Fibroblast of pulmonary artery (primary cell): Measurements from ENCODE around the gene CCDC88C.

Experiments used
- DNase-seq: peaks from one replicate; pipeline ENCODE4 v3.0.0-alpha.2; 2010; ENCODE audit warnings: low read depth
- H3K4me3 ChIP-seq: replicated peaks from 2 replicates; pipeline ENCODE4 v1.5.1; 2011; ENCODE audit warnings: low read depth, mild to moderate bottlenecking, control low read depth, low read length, moderate library complexity
- TF ChIP-seq, protein P1 (sequence below): IDR thresholded peaks from 2 replicates; pipeline ENCODE4 v1.5.1; 2011; ENCODE audit warnings: mild to moderate bottlenecking, control low read depth, low read length, inconsistent platforms; ENCODE audit errors: missing control alignments

The CCDC88C gene

DNA sequence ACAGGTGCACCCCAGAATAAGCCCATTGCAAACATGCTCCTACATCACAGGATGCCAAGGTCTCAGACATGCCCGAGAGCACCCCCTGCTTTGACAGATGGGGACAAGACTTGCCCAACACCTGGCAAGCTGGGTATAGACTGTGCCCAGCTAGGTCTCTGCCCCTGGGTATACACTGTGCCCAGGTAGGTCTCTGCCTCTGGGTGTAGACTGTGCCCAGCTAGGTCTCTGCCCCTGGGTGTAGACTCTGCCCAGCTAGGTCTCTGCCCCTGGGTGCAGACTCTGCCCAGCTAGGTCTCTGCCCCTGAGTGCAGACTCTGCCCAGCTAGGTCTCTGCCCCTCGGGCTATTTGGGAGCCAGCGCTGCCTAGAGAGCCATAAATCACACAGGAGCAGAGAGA, 85.9 kb downstream of the CCDC88C start:
- TF ChIP-seq, protein P1, sequence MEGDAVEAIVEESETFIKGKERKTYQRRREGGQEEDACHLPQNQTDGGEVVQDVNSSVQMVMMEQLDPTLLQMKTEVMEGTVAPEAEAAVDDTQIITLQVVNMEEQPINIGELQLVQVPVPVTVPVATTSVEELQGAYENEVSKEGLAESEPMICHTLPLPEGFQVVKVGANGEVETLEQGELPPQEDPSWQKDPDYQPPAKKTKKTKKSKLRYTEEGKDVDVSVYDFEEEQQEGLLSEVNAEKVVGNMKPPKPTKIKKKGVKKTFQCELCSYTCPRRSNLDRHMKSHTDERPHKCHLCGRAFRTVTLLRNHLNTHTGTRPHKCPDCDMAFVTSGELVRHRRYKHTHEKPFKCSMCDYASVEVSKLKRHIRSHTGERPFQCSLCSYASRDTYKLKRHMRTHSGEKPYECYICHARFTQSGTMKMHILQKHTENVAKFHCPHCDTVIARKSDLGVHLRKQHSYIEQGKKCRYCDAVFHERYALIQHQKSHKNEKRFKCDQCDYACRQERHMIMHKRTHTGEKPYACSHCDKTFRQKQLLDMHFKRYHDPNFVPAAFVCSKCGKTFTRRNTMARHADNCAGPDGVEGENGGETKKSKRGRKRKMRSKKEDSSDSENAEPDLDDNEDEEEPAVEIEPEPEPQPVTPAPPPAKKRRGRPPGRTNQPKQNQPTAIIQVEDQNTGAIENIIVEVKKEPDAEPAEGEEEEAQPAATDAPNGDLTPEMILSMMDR, result no peak
- no peak overlapping the region for H3K4me3 ChIP-seq
- DNase-seq, result no peak

DNA sequence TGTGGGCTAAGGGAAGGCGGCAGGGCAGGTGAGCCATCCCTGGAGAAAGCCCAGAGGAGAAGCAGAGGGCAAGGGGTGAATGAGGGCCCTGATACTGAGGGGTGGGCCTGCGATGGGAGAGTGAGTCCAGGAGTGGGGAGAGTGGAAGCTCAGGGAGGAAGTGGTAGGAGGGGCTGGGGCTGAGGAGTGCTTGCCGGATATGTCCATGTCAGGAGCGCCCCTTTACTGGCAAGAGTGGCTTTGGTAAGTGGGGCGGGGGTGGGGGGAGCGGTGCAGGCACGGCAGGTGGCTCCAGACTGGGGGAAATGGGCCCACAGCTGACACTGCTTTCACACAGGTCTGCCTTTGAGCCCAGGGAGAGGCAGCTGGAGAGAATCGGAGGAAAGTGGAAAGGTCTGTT, 86.8 kb downstream of the CCDC88C start:
- no peak for DNase-seq
- H3K4me3 ChIP-seq, result no peak overlapping the region
- TF ChIP-seq, protein P1, result no peak

DNA sequence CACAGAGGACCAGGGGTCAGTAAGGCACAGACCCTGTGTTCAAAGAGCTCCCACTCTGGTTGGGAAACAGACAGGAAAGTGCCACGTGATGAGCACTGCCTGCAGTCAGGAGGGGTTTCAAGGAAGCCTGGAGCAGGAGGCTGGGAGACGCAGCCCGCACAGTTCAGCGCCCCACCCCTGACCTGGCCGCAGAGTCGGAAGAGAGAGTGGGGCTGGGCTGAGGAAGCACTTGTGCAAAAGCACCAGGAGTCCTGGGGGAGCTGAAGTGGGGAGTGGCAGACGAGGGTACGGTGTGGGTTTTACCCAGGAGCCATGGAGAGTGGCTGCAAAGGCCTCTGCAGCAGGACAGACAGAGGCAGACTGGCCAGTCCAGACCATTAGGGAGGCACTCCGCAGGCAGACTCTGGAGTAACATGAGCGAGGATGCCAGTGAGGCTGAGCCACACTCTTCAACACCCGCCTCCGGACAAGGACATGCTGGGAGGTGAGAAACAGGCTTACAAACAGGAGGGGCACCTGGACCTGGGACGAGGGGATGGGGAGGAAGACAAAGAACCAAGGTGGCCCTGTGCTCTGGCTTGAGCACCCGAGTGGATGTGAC, 87.4 kb downstream of the CCDC88C start:
- no peak overlapping the region for H3K4me3 ChIP-seq
- DNase-seq, result no peak
- TF ChIP-seq, protein P1, result no peak

DNA sequence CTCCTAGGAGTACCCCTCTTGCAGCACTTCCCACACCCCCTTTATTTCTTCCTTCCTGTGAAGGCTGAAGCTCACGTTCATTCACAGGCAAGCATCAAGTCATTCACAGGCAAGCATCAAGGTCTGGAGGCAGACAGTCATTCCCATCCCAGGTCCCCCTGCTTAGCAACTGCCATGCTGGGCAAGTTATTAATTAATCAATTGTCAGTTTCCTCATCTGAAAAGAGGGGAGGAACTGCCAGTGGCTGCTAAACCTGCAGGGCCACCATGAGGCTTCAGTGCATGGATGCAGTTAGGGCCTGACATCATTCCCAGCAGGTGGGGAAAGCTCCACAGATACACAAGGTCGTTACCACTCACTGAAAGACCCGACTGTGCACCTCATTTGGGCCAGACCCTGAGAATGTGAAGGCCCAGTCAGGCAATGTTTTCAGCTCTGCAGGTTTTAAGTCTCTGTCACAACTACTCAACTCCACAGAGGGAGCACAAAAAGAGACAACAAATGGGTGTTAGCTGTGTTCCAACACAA, 88.1 kb downstream of the CCDC88C start:
- DNase-seq, result no peak
- TF ChIP-seq, protein P1, result no peak
- H3K4me3 ChIP-seq, result no peak overlapping the region

DNA sequence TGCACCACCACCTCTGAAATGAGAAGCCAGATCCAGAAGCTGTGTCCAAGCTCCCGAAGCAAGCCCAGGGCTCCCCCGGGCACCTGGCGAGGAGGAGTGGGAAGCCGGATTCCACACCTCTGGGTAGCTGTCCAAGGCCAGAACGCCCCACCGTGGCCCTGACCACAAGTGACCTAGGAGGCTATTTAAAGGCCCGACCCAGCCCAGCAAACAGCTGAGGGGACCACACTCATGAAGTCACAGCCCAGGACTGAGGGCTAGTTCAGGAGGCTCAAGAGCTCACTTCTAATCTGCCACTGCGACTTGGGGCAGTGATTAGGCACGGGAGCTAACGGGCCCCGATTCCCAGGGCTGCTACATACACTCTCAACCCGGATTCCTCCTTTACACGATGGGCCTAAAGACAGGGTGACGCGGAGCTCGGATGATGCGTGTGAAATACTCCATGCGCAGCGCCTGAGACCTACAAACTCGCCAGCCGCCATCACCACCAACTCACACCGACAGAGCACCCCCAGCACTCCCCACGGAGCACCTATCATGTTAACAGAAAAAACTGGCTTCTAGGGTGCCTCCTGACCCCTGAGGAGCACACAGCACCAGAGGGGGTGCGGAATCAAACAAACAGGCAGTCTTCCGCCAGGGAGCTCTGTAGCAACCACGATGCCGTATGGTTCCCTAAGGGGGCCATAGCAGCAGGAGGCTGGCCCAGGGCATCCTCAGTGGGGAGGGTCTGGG, 89.1 kb downstream of the CCDC88C start:
- H3K4me3 ChIP-seq, result no peak overlapping the region
- TF ChIP-seq, protein P1, result no peak
- no peak for DNase-seq

DNA sequence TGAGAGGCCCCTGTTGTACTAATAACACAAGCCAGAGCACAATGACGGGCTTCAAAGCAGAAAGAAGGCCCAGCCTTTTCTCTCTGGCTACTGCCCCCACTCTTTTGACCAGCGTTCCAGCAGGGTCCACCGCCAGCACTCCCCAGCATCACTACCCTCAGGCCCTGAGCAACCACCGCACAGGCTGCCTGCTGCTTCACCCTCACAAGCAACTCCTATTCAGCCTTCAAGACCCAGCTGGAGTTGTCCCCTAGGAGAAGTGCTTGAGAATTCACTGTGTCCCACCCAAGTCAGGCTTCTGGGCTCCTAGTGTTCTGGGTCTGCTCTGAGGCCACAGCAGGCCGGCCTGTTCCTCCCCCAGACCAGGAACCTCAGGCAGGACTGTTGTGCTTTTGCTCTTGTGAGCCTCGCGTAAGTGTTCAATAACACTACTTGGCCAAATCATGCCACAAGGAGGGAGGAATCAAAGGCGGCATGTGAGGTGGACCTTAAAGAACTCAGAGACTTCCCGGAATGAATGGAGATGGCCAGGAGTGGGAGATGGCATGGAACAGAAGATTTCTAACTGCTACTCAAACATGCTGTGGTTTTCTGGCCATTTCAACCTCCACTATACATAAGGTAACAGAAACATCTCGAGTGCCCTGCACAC, 89.8 kb downstream of the CCDC88C start:
- TF ChIP-seq, protein P1, result no peak

More for the DNA sequence above, 89.8 kb downstream of the CCDC88C start:
- no peak for DNase-seq
- H3K4me3 ChIP-seq, result no peak overlapping the region
